IMR-90 (cell line): Measurements from ENCODE around the gene RPL15. TPM values are rescaled to one million over a fixed set of nuclear protein-coding genes. Genes with fewer than 3 reads are reported as not detected.

Experiments
- ATAC-seq: fragments of 200-7000 bp; cut with Tn5 transposase; 2 replicates; pipeline ENCODE4 v1.9.1; 2020; ENCODE audit warnings: low read depth, mild to moderate bottlenecking, moderate library complexity
- BruUV-seq: library from RNA; stranded (reverse); fragments of 400-500 nt; replicated peaks from 2 replicates; lab custom pipeline; 2021; lab: Mats Ljungman, UMichigan
- CTCF ChIA-PET: fragments of 300-600 bp; formaldehyde crosslinking; extraction: SDS; loops from one replicate; lab custom pipeline; 2021; ENCODE audit warnings: antibody characterized with exemption; lab: Yijun Ruan, JAX
- POLR2A ChIA-PET: fragments of 300-600 bp; sonication (Branson Sonifier 250); formaldehyde crosslinking; loops from one replicate; lab custom pipeline; 2022; ENCODE audit warnings: antibody characterized with exemption; ENCODE audit not compliant: unreplicated experiment; lab: Charles Lee
- DNase-seq: peaks from one replicate; pipeline ENCODE4 v3.0.0; 2013
- H2AFZ ChIP-seq: replicated peaks from 2 replicates; pipeline ENCODE3; 2013; ENCODE audit warnings: low read length, mild to moderate bottlenecking; ENCODE audit not compliant: poor library complexity
- H2AK5ac ChIP-seq: 2 replicates; pipeline ENCODE4 v1.6.1; 2013; ENCODE audit warnings: low read depth, low read length, inconsistent platforms
- H2AK9ac ChIP-seq: replicated peaks from 2 replicates; pipeline ENCODE3; 2013; ENCODE audit warnings: mild to moderate bottlenecking, low read depth, low read length, moderate library complexity; ENCODE audit not compliant: poor library complexity
- H2BK120ac ChIP-seq: 2 replicates; pipeline ENCODE4 v1.6.1; 2013; ENCODE audit warnings: low read depth, low read length, inconsistent platforms
- H2BK15ac ChIP-seq: 3 replicates; pipeline ENCODE4 v1.6.1; 2013; ENCODE audit warnings: low read depth, low read length, inconsistent platforms
- H2BK20ac ChIP-seq: 2 replicates; pipeline ENCODE4 v1.6.1; 2013; ENCODE audit warnings: low read depth, mild to moderate bottlenecking, inconsistent platforms, low read length, moderate library complexity
- H2BK5ac ChIP-seq: 2 replicates; pipeline ENCODE4 v1.6.1; 2013; ENCODE audit warnings: mild to moderate bottlenecking, low read depth, low read length, inconsistent platforms; ENCODE audit not compliant: poor library complexity, severe bottlenecking
- H3K14ac ChIP-seq: replicated peaks from 2 replicates; pipeline ENCODE4 v1.6.1; 2013; ENCODE audit warnings: low read depth, low read length, inconsistent platforms
- H3K18ac ChIP-seq: 2 replicates; pipeline ENCODE4 v1.6.1; 2013; ENCODE audit warnings: low read depth, low read length, control low read depth
- H3K23ac ChIP-seq: 2 replicates; pipeline ENCODE4 v1.6.1; 2013; ENCODE audit warnings: low read depth, low read length, inconsistent platforms
- H3K27ac ChIP-seq: 2 replicates; pipeline ENCODE4 v1.5.1; 2013; ENCODE audit warnings: mild to moderate bottlenecking, control low read depth, low read length; ENCODE audit not compliant: insufficient read depth
- H3K27me3 ChIP-seq: 2 replicates; pipeline ENCODE4 v1.6.1; 2013; ENCODE audit warnings: low read length; ENCODE audit not compliant: control insufficient read depth, insufficient read depth
- H3K36me3 ChIP-seq: 2 replicates; pipeline ENCODE4 v1.6.1; 2013; ENCODE audit warnings: low read length, mixed read lengths; ENCODE audit not compliant: control insufficient read depth, insufficient read depth
- H3K4ac ChIP-seq: 2 replicates; pipeline ENCODE4 v1.6.1; 2013; ENCODE audit warnings: low read depth, low read length, inconsistent platforms
- H3K4me1 ChIP-seq: 2 replicates; pipeline ENCODE4 v1.6.1; 2013; ENCODE audit warnings: low read length, mixed read lengths; ENCODE audit not compliant: control insufficient read depth, insufficient read depth
- H3K4me2 ChIP-seq: 2 replicates; pipeline ENCODE4 v1.6.1; 2013; ENCODE audit warnings: low read depth, mild to moderate bottlenecking, control low read depth, low read length, moderate library complexity
- H3K4me3 ChIP-seq: 2 replicates; pipeline ENCODE4 v1.5.1; 2013; ENCODE audit warnings: low read depth, mild to moderate bottlenecking, control low read depth, low read length, moderate library complexity; ENCODE audit not compliant: insufficient read depth
- H3K56ac ChIP-seq: 2 replicates; pipeline ENCODE4 v1.6.1; 2013; ENCODE audit warnings: low read length, inconsistent platforms; ENCODE audit not compliant: insufficient read depth; ENCODE audit errors: extremely low read depth
- H3K79me1 ChIP-seq, 2 experiments: 2 replicates each; pipeline ENCODE4 v1.6.1; 2013; ENCODE audit warnings: low read length in 2 of 2, inconsistent platforms in 1 of 2, low read depth in 1 of 2
- H3K9ac ChIP-seq: 2 replicates; pipeline ENCODE4 v1.6.1; 2013; ENCODE audit warnings: low read depth, low read length, control low read depth
- H3K9me1 ChIP-seq: 2 replicates; pipeline ENCODE4 v1.6.1; 2013; ENCODE audit warnings: low read length, inconsistent platforms; ENCODE audit not compliant: insufficient read depth
- H3K9me3 ChIP-seq: 2 replicates; pipeline ENCODE4 v1.6.1; 2013; ENCODE audit warnings: low read length; ENCODE audit not compliant: control insufficient read depth, insufficient read depth
- H4K20me1 ChIP-seq: 2 replicates; pipeline ENCODE4 v1.6.1; 2013; ENCODE audit warnings: low read length, inconsistent platforms; ENCODE audit not compliant: insufficient read depth
- H4K5ac ChIP-seq: 2 replicates; pipeline ENCODE4 v1.6.1; 2013; ENCODE audit warnings: mild to moderate bottlenecking, low read depth, low read length, control low read depth
- H4K8ac ChIP-seq, 2 experiments: 2 replicates each; pipeline ENCODE4 v1.6.1; 2013; ENCODE audit warnings: low read depth in 2 of 2, low read length in 2 of 2, control low read depth in 1 of 2, inconsistent platforms in 1 of 2
- H4K91ac ChIP-seq: 2 replicates; pipeline ENCODE4 v1.6.1; 2013; ENCODE audit warnings: low read depth, low read length, inconsistent platforms; ENCODE audit not compliant: insufficient read depth
- NFE2L2 ChIP-seq: fragments of 150-350 bp; IDR thresholded peaks from 2 replicates; pipeline ENCODE4 v1.6.1; 2016; ENCODE audit warnings: low read depth, mild to moderate bottlenecking, low read length
- POLR2A ChIP-seq: IDR thresholded peaks from 2 replicates; pipeline ENCODE4 v1.6.1; 2012; ENCODE audit warnings: mild to moderate bottlenecking, low read depth, low read length
- WGBS, 2 experiments: methylation state at CpG; one replicate each; pipeline versions ENCODE4 v1.1.5 to v1.1.7; 2013; ENCODE audit warnings: missing lambda C conversion rate in 2 of 2; ENCODE audit not compliant: insufficient read length in 1 of 2; ENCODE audit errors: extremely low coverage in 2 of 2; 5-methylcytosine and 5-hydroxymethylcytosine counted together
- dilution Hi-C: fragments of 300-500 bp; cut with HindIII; formaldehyde crosslinking; loops from one replicate; pipeline ENCODE4 v1.14.3; 2018; ENCODE audit warnings: low sequenced_read_pairs; ENCODE audit not compliant: unreplicated experiment
- in situ Hi-C: fragments of 300-500 bp; cut with MboI; formaldehyde crosslinking; loops from 3 replicates; pipeline ENCODE4 v1.14.3; 2019; ENCODE audit warnings: low sequenced_read_pairs, inconsistent platforms, mixed read lengths
- intact Hi-C: fragments of 100-400 bp; cut with micrococcal nuclease; formaldehyde crosslinking; loops from 2 replicates; pipeline ENCODE4 v1.10.0; 2022
- polyA plus RNA-seq, 3 experiments: library from polyadenylated mRNA; depleted of rRNA; stranded (reverse); fragments of >200 nt; gene quantifications; 2 replicates each; pipeline ENCODE4 v1.2.3, GENCODE V29; 2012; ENCODE audit warnings: low replicate concordance in 1 of 3
- total RNA-seq: library from RNA; depleted of rRNA; stranded (reverse); fragments of >200 nt; gene quantifications from 2 replicates; pipeline ENCODE4 v1.2.3, GENCODE V29; 2012

Gene RPL15
- total and polyA plus RNA-seq, 2 of the 4 experiments (the other 2 are of a cell fraction) = 1,419 to 4,701 TPM

- no peak overlapping the region for H4K8ac ChIP-seq
- H3K4ac ChIP-seq = no peak overlapping the region
- ATAC-seq (no peak), DNase-seq (no peak)
- H3K18ac ChIP-seq = no peak overlapping the region
- ChIA-PET POLR2A (no interaction called here), CTCF (no interaction called here)
- H3K27me3 ChIP-seq = no peaks in the 10 kb centered on the region
- no peak overlapping the region for H3K4me3 ChIP-seq
- H4K91ac ChIP-seq = no peak overlapping the region
- BruUV-seq = no TSS peak
- no peak overlapping the region for H3K14ac ChIP-seq
- H2BK5ac ChIP-seq = no peak overlapping the region
- H3K9me1 ChIP-seq = peaks cover 3% of the 10 kb centered on the region; the same call in 1 of the 2 replicates
- TF ChIP-seq POLR2A = no peak
- TF ChIP-seq NFE2L2 = peak; percentile 65
- no peaks in the 10 kb centered on the region for H3K9me3 ChIP-seq
- no CpG with 5 or more reads among the region's 3 CpGs for WGBS, 2 experiments
- H2AK9ac ChIP-seq = no peak overlapping the region
- no peak overlapping the region for H2AFZ ChIP-seq
- H2BK120ac ChIP-seq = no peak overlapping the region
- no peak overlapping the region for H2AK5ac ChIP-seq
- no peak overlapping the region for H3K27ac ChIP-seq
- H4K20me1 ChIP-seq = peaks cover 6% of the 10 kb centered on the region
- intact Hi-C loops (no loop called here), in situ Hi-C loops (loop anchor here (25.0 kb wide), 2 partner anchors 351 to 801 kb away; no protein-coding TSS in a partner anchor), dilution Hi-C loops (no loop called here)
- H3K23ac ChIP-seq = no peak overlapping the region
- H4K5ac ChIP-seq = no peak overlapping the region
- H3K4me1 ChIP-seq = no peaks in the 10 kb centered on the region
- peaks cover 12% of the 10 kb centered on the region; the same call in 1 of the 2 replicates for H3K36me3 ChIP-seq
- no peak overlapping the region for H2BK15ac ChIP-seq
- no peak overlapping the region for H3K56ac ChIP-seq
- no peak overlapping the region for H2BK20ac ChIP-seq
- H3K4me2 ChIP-seq = no peak overlapping the region
- H3K79me1 ChIP-seq = peaks cover 28 to 34% of the 10 kb centered on the region in 2 experiments
- H3K9ac ChIP-seq = no peak overlapping the region
Observed at GRCh38 chr3:23886311-23886710, 30.6 kb upstream of the RPL15 start.
